LHCN-M2 (cell line): ENCODE data around the gene TRAK1. TPM values are rescaled to one million over a fixed set of nuclear protein-coding genes. Genes with fewer than 3 reads are reported as not detected.
A peak's percentile ranks its signal among the peaks of the same experiment; 100 is the strongest.

ENCODE experiments used
- DNase-seq: peaks from one replicate; pipeline ENCODE4 v3.0.0-alpha.2; 2012; ENCODE audit warnings: low read depth
- total RNA-seq: library from RNA; depleted of rRNA; stranded (reverse); fragments of >200 nt; gene quantifications from 2 replicates; pipeline ENCODE4 v1.2.3, GENCODE V29; 2014

Gene TRAK1
- total RNA-seq, 1 experiment from 2014 or later, result 20.7 TPM

- DNase-seq, result no peak
Measured at GRCh38 chr3:42153039-42153438, 61.9 kb downstream of the TRAK1 start.

GRCh38 chr3:42157540-42158538 is 66.7 kb downstream of the TRAK1 start:
- DNase-seq, result no peak

GRCh38 chr3:42159147-42159546 is 68.0 kb downstream of the TRAK1 start:
- no peak for DNase-seq

GRCh38 chr3:42159706-42160472 is 68.7 kb downstream of the TRAK1 start:
- peak; percentile 25 for DNase-seq

- DNase-seq, result peak; percentile 63
Measured at GRCh38 chr3:42161050-42161935, 70.1 kb downstream of the TRAK1 start.

DNA sequence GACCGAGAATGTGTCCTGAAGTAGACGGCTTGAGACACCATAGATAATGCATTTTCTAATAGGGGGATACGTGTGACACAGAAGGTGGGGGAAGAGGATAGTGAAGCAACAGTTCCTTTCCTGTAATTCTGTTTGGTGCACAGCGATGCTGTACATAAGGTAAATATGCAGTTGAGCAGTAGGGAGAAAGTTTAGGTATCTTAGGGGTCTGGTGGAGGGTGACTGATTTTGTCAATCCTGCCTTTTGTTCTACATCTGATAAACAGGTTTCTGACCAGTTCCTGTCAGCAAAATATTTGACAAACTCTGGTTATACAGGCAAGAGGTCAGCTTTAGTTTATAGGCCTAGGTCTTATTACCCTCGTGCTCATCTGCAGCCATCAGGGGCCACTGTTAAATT is 71.3 kb downstream of the TRAK1 start:
- no peak for DNase-seq

DNA sequence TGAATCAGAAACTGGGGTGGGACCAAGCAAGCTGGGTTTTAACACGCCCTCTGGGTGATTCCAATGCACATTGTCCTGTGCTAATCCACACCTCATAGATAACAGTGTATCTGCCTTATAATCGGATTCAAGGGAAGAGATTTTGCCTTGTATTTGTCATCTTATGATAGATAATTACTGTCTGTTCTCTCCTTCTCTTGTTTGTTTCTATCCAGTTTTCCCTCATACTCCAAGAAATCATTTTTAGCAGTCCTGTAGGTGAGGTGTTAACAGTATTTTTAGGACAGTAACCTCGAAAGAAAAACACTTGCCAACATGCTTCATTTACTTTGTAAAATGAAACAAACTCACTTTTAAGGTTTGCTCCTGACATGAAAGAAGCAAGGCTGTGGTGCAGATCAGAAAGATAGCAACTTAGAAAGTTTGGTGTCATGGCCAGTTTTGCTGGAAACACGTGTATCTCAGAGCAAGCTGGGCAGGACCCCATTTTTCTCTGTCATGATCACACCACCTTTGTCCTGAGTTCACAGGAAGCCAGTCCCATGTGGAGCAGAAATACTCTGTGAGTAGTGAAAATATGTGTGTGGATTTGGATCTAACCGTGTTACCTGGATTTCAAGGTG is 72.6 kb downstream of the TRAK1 start:
- no peak for DNase-seq

- no peak for DNase-seq
Measured at GRCh38 chr3:42164656-42165055, 73.5 kb downstream of the TRAK1 start.

GRCh38 chr3:42165211-42165610 is 74.1 kb downstream of the TRAK1 start:
- no peak for DNase-seq

GRCh38 chr3:42166214-42166613 is 75.1 kb downstream of the TRAK1 start:
- no peak for DNase-seq

GRCh38 chr3:42166662-42167300 is 75.6 kb downstream of the TRAK1 start:
- no peak for DNase-seq

DNA sequence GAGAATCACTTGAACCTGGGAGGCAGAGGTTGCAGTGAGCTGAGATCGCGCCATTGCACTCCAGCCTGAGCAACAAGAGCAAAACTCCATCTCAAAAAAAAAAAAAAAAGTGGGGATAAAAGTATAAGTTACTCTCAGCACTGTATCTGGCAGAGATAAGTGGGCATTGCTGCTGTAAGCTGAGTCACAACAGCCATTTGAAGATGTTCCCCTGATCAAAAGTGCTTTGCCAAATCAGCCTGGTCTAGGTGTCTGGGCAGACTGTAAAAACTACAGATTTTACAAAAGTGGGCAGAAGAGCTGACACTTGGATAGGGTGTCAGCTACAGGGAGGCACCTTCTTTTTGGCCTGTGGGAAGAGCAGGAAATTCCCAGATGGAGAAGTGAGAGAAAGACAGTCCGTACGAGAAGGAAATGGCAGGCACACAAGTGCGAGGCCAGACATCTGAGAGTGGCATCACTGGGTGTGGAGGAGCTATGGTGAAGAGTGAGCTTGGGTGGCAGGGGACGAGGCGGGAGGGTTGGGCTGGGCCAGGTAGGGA is 78.5 kb downstream of the TRAK1 start:
- DNase-seq, result no peak

DNA sequence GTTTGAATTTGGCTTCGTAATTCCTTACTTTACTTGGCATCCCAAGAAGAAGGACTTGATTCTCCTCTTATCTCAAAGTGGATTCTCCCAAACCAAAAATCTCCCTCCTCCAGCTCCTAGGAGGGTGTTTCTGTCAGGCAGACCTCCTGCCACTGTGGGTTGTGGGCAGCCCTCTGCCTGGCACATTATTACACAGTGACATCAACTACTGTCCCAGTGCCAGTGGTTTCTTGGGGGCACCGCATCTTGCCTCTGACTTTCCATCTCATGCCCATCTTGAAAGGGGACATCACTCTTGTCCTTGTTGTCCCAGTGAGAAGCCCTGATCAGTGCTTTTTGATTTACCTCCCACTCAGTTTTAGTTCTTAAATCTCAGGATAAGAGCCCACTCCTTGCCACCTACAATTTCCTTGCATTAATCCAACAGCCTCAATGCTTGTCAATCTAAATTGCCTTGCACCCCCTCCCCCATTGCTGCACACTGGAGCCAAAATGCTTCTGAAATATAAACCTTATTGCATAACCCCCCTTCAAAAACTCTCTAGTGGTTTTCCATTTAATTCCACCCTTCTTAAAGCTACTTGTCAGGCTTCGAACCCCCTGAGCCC is 81.0 kb downstream of the TRAK1 start:
- DNase-seq, result no peak

DNA sequence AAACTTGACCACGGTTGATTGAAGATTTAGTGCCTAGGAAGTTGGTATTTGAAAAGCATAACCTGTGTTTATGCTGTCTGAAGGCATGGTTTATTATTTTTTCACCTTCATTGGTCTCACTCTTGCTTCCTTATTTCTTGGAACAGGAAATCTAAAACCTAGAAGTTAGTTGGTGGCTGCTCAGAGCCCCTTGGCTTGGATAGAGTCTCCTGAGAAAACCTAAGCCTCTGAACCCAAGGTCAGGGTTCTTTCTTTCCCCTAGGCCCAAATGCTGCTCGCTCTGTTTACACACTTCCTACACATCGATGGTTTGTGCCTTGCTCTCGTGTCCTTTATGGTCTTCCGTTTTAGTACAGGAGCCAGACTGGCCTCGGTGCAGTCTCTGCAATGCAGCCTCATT is 82.2 kb downstream of the TRAK1 start:
- no peak for DNase-seq

DNA sequence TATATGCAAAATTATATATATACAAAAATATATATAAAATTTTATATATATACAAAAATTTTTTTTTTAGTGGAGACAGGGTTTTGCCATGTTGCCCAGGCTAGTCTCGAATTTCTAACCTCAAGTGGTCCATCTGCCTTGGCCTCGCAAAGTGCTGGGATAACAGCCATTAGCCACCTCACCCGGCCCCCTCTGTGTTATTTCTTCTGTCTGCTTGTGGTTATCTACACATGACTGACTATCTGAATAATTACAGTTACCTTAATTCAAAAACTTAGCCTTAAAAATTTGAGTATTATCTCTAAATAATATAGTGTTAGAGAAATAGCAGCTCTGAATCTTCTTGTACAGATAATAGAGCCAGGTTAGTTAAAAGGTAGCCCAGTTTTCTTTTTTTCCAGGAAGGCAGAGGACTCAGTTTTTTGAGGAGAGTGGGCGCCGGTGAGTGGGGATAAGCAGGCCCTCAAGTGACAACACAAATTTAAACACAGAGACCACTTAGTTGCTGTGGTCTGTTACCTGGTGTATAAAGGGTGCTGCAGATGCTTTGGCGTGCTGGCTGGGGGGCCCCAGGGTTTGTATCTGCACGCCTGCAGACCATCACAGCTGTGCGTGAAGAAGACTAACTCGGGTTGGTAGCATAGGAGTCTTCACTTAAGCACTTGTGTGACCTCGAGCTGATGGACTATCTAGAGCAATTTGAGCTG is 83.7 kb downstream of the TRAK1 start:
- no peak for DNase-seq

DNA sequence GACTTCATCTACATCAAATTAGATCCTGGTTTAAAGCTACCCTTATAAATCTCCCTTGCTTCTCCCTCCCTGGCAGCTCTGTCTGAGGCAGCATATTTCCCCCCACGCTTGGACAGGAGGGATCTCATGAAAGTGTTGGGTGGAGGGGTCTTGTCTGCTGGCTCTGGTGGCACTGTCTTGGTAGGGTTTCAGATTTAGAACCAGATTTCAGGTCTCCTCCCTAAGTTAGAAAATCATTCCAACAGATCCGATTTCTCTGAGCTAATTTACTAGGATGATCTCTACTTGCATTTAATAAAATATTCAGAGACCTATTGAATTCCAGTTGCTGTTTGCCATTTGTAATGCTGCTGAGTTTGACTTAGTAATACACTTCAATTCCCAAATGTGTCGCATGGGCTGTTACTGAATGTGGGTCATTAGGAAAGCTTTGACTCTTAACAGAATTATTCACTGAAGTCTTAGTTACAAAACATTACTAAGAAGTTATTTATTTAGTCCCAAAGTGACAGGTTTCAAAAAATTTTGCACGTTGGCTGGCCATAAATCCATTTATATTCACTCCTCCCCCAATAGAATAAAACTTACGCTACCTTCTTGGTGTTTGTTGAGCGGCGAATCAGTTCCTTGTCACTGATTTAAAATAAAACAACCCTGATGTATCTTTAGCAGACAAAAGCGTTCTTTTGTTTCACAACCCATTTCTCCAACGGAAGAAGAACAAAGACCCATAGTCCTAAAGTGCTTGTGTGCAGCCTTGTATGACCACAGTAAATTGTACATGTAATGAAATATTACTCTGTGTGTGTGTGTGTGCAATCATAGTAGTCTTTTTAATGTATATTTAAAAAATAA is 84.5 kb downstream of the TRAK1 start:
- no peak for DNase-seq

DNA sequence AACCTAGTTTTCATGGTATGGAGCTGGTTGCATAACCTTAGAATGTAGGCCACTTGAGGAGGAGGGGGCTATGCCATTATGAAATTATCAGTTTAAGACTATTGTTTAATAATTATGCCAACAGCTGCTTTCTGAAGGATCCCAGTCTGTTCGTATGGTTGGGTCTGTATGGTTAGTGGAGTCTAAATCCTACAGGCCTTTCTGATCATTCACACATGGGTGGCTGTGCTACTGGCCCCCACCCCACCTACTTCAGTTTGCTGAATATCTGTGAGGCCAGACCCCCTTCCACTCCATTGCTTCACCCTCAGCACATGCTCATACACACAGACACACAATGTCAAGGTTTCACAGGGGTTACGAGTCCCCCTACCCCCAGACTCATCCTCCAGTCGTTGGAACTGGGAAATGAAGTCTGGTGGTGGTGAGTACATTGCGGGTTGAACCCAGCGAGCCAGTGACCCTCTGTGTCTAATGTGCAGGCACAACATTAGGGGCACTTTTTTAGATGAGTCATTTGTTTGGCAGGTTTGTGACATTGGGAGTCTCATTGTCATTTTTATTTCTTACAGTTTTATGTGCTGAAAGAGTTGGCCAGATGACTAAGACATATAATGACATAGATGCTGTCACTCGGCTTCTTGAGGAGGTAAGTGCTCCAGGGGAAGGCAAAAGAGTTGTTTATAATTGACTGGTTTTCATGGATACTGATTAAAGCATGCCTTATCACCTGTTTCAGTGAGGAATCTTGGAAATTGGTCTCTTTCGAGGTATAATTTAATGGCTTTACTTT is 85.3 kb downstream of the TRAK1 start:
- no peak for DNase-seq
